Thyroid gland (tissue), 4 donors: ENCODE measurements around the gene KHDRBS1.

ENCODE experiments used
- CTCF ChIP-seq, 6 experiments: fragments of 200-600 bp in 3 of 6; fragments of 450-650 bp in 3 of 6; sonication (generic) in 3 of 6; IDR thresholded peaks; one replicate each; pipeline ENCODE4 v1.5.1; 2016 to 2019; ENCODE audit warnings: antibody characterized with exemption in 6 of 6, mild to moderate bottlenecking in 2 of 6, inconsistent platforms in 1 of 6, moderate library complexity in 1 of 6
- POLR2A ChIP-seq, 2 donors: fragments of 450-650 bp; IDR thresholded peaks; one replicate each; pipeline ENCODE4 v1.6.1; 2017; ENCODE audit warnings: antibody characterized with exemption in 2 of 2, mild to moderate bottlenecking in 2 of 2, moderate library complexity in 1 of 2

GRCh38 chr1:32012709-32013385 lies 821 bp upstream of the KHDRBS1 start:
- TF ChIP-seq CTCF (IDR thresholded peaks at IDR 0.05) (no peak), POLR2A (IDR thresholded peaks at IDR 0.05) (no peak)
